NCI-H748 treated with DMSO at 0.1 percent for 48 hours (cell line): ENCODE results near the gene ZNF334.

Experiments used
- DNase-seq: peaks from one replicate; lab custom pipeline; 2025; lab: John Stamatoyannopoulos, UW

ZNF334 gene

GRCh38 chr20:46485431-46485830 lies 27.9 kb downstream of the ZNF334 start:
- DNase-seq, result no peak

- DNase-seq, result no peak
Measured at GRCh38 chr20:46484954-46485353, 28.4 kb downstream of the ZNF334 start.

GRCh38 chr20:46483879-46484278 lies 29.5 kb downstream of the ZNF334 start:
- no peak for DNase-seq

GRCh38 chr20:46482864-46483263 lies 30.5 kb downstream of the ZNF334 start:
- DNase-seq, result no peak

- no peak for DNase-seq
Measured at GRCh38 chr20:46477640-46478039, 35.7 kb downstream of the ZNF334 start.

- DNase-seq, result no peak
Measured at GRCh38 chr20:46477225-46477624, 36.1 kb downstream of the ZNF334 start.

- DNase-seq, result no peak
Measured at GRCh38 chr20:46468508-46468907, 44.9 kb downstream of the ZNF334 start.

- DNase-seq, result no peak
Measured at GRCh38 chr20:46464451-46464850, 48.9 kb downstream of the ZNF334 start.

- no peak for DNase-seq
Measured at GRCh38 chr20:46463852-46464251, 49.5 kb downstream of the ZNF334 start.

GRCh38 chr20:46461808-46462207 lies 51.6 kb downstream of the ZNF334 start:
- DNase-seq, result no peak

GRCh38 chr20:46458866-46459750 lies 54.3 kb downstream of the ZNF334 start:
- peak; percentile 44 for DNase-seq

GRCh38 chr20:46456255-46457028 lies 56.9 kb downstream of the ZNF334 start:
- DNase-seq, result no peak

- DNase-seq, result no peak
Measured at GRCh38 chr20:46455729-46456128, 57.6 kb downstream of the ZNF334 start.
